GM19043 (cell line): ENCODE measurements around the gene GSE1.

Experiments used
- ATAC-seq: cut with Tn5 transposase; IDR thresholded peaks from one replicate; pipeline ENCODE4 v1.9.1; 2021; ENCODE audit warnings: low read depth; ENCODE audit not compliant: unreplicated experiment

GSE1 gene

DNA sequence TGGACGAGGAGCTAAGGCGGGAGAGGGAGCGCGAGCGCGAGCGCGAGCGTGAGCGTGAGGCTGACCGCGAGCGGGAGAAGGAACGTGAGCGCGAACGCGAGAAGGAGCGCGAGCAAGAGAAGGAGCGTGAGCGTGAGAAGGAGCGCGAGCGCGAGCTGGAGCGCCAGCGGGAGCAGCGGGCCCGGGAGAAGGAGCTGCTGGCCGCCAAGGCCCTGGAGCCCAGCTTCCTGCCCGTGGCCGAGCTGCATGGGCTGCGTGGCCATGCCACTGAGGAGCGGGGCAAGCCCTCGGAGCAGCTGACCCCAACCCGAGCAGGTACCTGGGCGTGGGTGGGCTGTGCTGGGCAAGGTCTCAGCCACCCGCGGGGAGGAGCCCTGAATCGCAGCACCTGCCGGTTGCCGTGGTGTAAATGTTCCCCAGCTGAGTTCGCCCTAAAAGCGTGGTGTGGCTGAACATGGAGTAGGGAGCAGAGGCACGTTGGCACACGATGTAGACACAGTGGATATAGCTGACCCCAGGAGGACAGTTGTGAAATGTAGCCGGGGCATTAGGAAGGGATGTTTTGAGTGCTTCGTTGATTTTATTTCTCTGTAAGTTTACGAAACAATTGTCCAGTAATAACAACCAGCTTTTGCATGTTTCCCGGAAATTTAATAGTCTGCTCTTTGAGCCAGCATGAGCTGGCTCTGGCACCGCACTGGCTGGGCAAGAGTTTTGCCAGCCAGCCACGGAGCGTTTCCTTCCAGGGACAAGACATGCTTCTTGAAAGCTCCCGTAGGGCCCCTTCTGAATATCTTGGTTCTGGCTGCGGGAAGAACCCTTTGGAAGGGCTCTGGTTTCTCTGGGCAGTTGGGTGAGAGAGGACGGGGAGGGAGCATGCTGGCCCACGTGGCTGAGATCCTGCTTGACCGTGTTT is 43.5 kb downstream of the GSE1 start:
- ATAC-seq, result no peak

DNA sequence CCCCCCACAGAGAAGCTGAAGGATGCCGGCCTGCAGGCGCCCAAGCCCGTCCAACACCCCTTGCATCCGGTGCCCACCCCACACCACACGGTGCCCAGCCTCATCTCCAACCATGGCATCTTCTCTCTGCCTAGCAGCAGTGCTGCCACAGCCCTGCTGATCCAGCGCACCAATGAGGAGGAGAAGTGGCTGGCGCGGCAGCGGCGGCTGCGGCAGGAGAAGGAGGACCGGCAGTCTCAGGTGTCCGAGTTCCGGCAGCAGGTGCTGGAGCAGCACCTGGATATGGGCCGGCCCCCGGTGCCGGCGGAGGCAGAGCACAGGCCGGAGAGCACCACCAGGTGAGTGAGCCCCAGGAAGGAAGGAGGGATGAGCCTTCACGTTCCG is 44.1 kb downstream of the GSE1 start:
- no peak for ATAC-seq

GRCh38 chr16:85657996-85658395 is 44.9 kb downstream of the GSE1 start:
- no peak for ATAC-seq

DNA sequence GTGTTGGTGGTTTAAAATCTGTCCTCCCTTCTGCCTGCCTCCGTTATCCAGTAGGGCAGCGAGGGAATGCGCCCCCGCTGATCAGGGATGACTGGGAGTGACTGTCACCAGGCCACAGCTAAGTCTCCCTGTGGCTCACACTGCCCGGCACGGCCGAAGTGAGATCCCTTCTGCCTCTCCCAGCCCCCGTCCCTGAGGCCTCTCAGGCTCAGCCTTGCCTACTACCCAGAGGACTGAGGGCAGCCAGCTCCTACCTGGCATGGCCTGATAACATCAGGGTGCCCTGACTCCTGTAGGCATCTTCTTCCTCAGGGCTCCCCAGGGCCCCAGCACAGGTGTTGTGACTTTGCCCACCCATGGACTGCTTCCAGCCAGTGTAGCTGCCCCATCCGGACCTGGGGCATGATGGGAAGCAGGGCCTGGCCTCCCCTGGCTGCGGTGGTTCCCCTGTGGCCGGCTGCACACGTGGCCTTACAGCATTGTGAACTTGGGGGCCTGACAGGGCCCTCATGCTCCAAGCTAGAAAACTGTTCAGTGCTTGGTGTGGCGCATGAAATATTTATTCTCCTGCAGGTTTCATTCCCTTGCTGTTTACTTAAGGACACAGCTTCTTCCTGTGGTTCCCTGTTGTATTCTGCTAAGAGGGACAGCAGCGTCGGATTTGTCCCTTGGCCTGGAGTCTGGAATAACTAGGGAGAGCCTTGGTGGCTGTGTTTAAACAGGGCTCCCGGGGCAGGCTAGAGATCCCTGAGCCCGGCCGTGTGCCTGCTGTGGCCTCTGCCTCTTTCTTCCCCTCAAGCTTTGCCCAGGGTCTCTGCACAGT is 45.6 kb downstream of the GSE1 start:
- ATAC-seq, result no peak

GRCh38 chr16:85659336-85659735 is 46.2 kb downstream of the GSE1 start:
- no peak for ATAC-seq

DNA sequence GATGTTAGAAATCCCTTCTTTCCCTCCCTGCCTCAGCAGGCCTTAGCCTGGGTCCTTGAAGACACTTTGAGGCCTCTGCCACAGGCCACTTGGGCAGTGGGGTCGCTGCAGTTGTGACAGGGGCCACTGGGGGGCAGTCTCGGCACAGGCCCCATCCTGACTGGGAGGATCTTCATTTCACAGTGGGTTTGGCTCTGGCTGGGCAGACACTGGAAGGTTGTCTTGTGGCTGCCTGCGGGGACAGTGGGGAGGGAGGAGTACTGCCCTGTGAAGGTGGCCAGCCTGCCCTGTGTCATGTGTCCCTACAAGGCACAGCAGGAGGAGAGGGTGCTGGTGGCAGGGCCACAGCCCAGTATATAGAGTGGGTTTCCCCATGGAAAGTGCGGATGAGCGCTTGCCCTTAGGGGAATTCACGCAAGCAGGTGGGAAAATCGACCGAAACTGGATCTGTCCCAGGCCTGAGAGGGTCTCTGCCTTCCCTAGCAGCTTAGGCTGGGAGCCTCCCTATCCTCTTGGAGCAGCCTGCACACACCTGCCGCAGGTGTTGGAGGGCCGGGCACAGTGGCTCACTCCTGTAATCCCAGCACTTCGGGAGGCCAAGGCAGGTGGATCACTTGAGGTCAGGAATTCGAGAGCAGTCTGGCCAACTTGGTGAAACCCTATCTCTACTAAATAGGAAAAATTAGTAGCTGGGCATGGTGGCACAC is 46.8 kb downstream of the GSE1 start:
- no peak for ATAC-seq

- no peak for ATAC-seq
Observed at GRCh38 chr16:85660843-85661739, 48.0 kb downstream of the GSE1 start.

DNA sequence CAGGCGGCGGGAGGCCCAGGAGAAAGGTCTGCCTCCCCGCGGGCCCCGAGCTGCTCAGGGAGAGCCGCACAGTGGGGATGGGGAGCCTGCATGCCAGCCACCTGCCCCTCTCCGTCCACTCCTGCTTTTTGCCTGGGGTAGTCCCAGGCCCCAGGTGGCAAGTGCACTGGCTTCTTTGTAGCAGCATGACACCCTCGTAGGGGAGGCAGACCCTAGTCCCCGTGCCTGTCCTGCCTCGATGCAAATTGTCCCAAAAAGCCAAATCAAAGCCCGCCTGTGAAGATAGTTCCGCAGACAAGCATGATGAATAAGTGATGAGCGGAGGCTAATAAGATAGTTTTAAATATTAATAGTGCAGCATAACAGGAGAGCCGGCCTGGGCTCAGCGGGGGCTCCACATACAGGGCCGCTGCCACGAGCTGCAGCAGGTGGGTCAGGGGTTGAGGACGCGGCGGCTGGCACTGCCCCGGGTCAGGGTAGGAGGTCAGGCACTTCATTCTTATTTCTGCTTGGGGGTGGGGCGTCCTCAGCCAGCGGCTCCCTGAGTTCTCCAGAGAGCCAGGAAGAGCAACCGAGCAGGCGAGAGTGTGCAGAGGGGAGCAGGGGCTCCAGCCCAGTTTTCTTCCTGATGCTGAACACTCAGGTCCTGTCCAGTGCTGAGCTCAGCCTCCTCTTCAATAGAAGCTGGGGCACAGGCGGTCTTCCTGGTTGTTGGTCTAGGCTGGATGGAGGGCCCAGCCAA is 48.8 kb downstream of the GSE1 start:
- ATAC-seq, result no peak

- ATAC-seq, result no peak
Observed at GRCh38 chr16:85662482-85662812, 49.3 kb downstream of the GSE1 start.

- no peak for ATAC-seq
Observed at GRCh38 chr16:85662976-85663830, 50.1 kb downstream of the GSE1 start.

DNA sequence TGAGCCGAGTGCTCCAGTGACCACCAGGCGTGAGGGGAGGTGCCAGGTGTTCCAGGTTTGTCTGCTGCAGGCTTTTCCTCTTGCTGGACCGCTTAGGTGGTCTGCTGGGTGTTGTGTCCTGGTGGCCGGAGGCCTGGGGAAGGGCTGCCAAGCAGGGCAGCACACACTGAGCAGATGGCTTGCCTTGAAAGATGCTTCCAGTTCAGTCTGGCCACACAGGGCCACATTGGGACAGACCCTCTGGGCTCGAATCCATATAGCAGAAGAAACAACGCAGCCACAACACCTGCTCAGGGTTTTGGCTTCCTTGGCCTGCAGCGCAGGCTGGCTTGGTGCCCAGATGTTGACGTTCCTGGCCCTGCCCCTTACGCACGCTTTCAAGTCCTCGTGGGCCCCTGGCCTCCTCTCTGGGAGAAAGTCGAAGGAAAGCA is 50.8 kb downstream of the GSE1 start:
- no peak for ATAC-seq

DNA sequence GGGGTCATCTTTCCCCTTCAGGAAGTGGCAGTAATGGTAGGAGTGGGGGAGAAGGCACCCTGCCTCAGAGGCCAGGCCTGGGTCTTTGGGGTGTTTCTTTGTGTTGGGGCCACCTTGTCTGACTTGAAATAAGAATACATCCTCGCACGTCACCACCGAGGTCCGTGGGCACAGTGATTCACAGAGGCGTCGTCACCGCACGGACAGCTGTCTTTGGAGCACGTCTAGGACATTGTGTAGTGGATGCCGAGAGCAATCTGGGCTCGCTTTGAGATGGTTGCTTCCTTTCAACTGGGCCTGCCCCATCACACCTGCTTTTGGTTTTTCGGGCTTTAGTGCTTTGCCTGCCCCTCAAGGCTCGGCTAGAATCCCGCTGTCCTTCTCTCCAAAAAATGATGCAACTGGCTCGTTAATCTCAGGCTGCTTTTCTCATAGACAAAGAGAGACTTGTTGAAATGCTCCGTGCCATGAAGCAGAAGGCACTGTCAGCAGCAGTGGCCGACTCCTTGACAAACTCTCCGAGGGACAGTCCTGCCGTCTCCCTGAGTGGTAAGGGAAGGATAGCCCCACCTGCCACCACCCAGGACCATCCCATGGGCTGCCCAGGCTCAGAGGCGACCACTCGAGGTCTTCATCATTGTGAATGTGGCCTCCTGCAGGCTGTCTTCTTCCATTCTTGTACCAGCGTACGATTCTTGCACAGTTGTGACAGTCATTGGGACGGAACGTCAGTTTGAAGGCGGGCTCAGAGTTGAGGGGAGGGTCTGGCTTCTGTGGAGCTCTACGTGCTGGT is 51.7 kb downstream of the GSE1 start:
- no peak for ATAC-seq

DNA sequence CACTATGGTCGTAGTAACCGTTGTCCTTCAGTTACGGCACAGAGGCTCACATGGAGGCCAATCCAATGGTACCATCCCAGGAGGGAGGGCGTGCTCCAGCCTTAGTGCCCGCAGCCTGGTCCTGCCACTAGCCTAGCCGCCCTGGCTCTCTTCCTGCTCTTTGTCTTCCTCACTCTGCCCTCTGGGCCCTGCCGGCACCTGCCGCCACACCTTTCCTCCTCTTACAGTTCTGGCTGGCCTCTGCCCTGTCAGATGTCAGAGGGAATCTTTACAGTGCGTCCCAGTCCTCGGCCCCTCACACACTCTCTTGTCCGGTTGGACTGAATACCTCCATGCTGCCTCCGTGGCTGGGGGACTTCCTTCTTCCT is 52.2 kb downstream of the GSE1 start:
- no peak for ATAC-seq

DNA sequence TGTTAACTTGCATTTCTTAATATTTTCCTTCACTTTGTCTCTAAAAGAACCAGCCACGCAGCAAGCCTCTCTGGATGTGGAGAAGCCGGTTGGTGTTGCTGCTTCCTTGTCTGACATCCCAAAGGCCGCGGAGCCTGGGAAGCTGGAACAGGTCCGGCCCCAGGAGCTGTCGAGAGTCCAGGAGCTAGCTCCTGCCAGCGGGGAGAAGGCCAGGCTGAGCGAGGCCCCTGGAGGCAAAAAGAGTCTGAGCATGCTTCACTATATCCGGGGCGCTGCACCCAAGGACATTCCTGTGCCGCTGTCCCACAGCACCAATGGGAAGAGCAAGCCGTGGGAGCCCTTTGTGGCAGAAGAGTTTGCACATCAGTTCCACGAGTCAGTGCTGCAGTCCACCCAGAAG is 52.8 kb downstream of the GSE1 start:
- no peak for ATAC-seq

DNA sequence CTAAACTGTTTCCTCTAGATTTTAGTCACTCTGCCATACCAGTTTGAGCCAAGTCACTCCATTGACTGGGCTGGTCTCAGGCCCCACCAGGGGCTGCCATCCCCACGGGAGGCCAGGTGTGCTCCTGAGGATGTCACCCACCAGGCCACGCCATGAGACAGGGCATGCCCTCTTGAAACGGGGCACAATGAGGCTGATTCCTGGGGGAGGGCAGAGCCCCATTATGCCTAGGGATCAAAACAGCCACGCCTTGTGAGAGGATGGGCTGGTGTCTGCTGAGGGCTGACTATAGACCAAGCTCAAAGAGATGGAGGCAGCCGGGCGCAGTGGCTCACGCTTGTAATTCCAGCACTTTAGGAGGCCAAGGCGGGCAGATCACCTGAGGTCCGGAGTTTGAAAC is 54.1 kb downstream of the GSE1 start:
- ATAC-seq, result no peak

DNA sequence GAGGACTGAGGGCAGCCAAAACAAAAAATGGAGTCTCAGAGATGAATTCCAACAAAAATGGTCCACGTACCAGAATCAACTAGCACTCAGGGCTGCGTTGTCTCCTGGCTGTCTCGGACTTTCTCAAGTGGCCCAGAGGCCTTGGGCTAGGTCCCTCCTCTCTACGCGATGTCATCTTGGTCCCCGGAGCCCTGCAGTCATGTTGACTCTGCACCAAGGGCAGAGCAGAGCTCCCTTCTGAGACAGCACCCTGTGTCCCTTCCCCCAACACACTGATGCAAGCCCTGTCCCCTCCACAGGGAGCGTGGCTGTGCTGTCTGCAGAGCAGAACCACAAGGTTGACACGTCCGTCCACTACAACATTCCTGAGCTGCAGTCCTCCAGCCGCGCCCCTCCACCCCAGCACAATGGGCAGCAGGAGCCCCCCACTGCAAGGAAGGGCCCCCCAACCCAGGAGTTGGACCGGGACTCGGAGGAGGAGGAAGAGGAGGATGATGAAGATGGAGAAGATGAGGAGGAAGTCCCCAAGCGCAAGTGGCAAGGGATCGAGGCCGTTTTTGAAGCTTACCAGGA is 54.8 kb downstream of the GSE1 start:
- no peak for ATAC-seq

GRCh38 chr16:85668676-85669424 is 55.7 kb downstream of the GSE1 start:
- ATAC-seq, result no peak
